Measurements from ENCODE around the gene AREG. TPM values are rescaled to one million over a fixed set of nuclear protein-coding genes. Genes with fewer than 3 reads are reported as not detected.

Gene AREG
- total and polyA plus RNA-seq, 5 donors from 2014 or later, result 0.43 to 9.3 (median 1.9) TPM

GRCh38 chr4:74435296-74435695 is 9.6 kb upstream of the AREG start:
- no peaks in the 10 kb centered on the region for H3K27me3 Mint-ChIP-seq
- no peak overlapping the region for H3K4me3 ChIP-seq (ENCODE audit: low read depth, low read length)
- no peak overlapping the region for H3K27ac Mint-ChIP-seq
- no peaks in the 10 kb centered on the region for H3K36me3 Mint-ChIP-seq
- H3K4me3 Mint-ChIP-seq, result no peak overlapping the region
- no peaks in the 10 kb centered on the region for H3K9me3 ChIP-seq (ENCODE audit: control insufficient read depth in 2 of 2, low read length in 2 of 2)
- no peaks in the 10 kb centered on the region for H3K36me3 ChIP-seq (ENCODE audit: control insufficient read depth, insufficient read depth, low read length)
- ATAC-seq (ENCODE audit: low read depth in 2 of 2) (no peak), DNase-seq (no peak)
- H3K27me3 ChIP-seq (ENCODE audit: control insufficient read depth, insufficient read depth, low read length), result no peaks in the 10 kb centered on the region
- no peaks in the 10 kb centered on the region for H3K4me1 Mint-ChIP-seq
- H3K4me1 ChIP-seq (ENCODE audit: control insufficient read depth, insufficient read depth, low read length, poor library complexity, severe bottlenecking), result no peaks in the 10 kb centered on the region
- H3K27ac ChIP-seq (ENCODE audit: insufficient read depth, low read length, poor library complexity, severe bottlenecking), result no peak overlapping the region
- no peaks in the 10 kb centered on the region for H3K9me3 Mint-ChIP-seq

DNA sequence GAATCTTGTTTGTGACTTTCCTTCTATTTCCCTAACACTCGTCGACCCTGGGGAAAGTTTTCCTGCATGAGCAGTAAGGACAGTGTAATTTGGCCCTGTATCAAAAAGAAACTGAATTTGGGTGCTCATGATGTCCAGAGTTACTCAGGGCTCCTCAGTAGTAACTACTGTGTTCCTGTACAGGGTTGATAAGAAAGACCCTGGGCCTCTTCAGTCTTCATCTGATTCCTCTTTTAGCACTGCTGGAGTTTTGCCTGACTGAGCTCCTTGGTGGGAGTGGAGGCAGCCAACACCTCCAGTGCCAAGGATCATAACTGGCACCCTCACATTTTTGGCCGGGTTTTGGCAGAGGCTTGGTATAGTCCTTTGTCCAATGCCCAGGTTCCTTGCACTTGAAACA is 7.1 kb upstream of the AREG start:
- H3K4me1 ChIP-seq (ENCODE audit: control insufficient read depth, insufficient read depth, low read length, poor library complexity, severe bottlenecking), result no peaks in the 10 kb centered on the region
- no peak overlapping the region for H3K4me3 Mint-ChIP-seq
- no peaks in the 10 kb centered on the region for H3K4me1 Mint-ChIP-seq
- H3K36me3 ChIP-seq (ENCODE audit: control insufficient read depth, insufficient read depth, low read length), result no peaks in the 10 kb centered on the region
- no peak overlapping the region for H3K27ac Mint-ChIP-seq
- no peak overlapping the region for H3K4me3 ChIP-seq (ENCODE audit: low read depth, low read length)
- no peaks in the 10 kb centered on the region for H3K36me3 Mint-ChIP-seq
- no peak for DNase-seq
- no peaks in the 10 kb centered on the region for H3K9me3 Mint-ChIP-seq
- no peaks in the 10 kb centered on the region for H3K9me3 ChIP-seq (ENCODE audit: control insufficient read depth in 2 of 2, low read length in 2 of 2)
- H3K27ac ChIP-seq (ENCODE audit: insufficient read depth, low read length, poor library complexity, severe bottlenecking), result no peak overlapping the region
- no peak for ATAC-seq (ENCODE audit: low read depth in 2 of 2)
- no peaks in the 10 kb centered on the region for H3K27me3 Mint-ChIP-seq
- H3K27me3 ChIP-seq (ENCODE audit: control insufficient read depth, insufficient read depth, low read length), result no peaks in the 10 kb centered on the region

DNA sequence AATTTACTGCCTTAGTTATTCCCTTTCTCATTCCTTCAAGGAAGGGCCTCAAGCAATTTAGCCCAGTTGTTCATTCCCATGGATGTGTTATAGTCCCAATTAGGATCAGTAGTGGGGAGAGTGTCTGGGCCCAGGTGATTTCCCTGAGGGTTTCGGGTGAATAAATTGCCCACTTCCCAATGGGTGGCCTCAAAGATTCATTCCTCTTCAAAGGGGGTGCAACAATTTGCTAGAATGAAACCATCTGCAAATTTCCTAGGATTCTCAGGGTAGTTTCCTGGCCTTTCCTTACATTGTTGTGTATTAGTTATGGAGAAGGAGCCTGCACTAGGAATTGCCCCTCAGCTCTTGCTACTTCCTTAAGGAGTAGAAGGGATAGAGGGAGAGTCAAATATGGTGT is 6.3 kb upstream of the AREG start:
- H3K9me3 ChIP-seq (ENCODE audit: control insufficient read depth in 2 of 2, low read length in 2 of 2), result no peaks in the 10 kb centered on the region
- H3K4me3 Mint-ChIP-seq, result no peak overlapping the region
- no peaks in the 10 kb centered on the region for H3K27me3 Mint-ChIP-seq
- no peaks in the 10 kb centered on the region for H3K27me3 ChIP-seq (ENCODE audit: control insufficient read depth, insufficient read depth, low read length)
- H3K4me3 ChIP-seq (ENCODE audit: low read depth, low read length), result no peak overlapping the region
- no peaks in the 10 kb centered on the region for H3K36me3 ChIP-seq (ENCODE audit: control insufficient read depth, insufficient read depth, low read length)
- H3K27ac ChIP-seq (ENCODE audit: insufficient read depth, low read length, poor library complexity, severe bottlenecking), result no peak overlapping the region
- no peaks in the 10 kb centered on the region for H3K9me3 Mint-ChIP-seq
- DNase-seq (no peak), ATAC-seq (ENCODE audit: low read depth in 2 of 2) (no peak)
- no peaks in the 10 kb centered on the region for H3K4me1 Mint-ChIP-seq
- no peak overlapping the region for H3K27ac Mint-ChIP-seq
- H3K36me3 Mint-ChIP-seq, result no peaks in the 10 kb centered on the region
- no peaks in the 10 kb centered on the region for H3K4me1 ChIP-seq (ENCODE audit: control insufficient read depth, insufficient read depth, low read length, poor library complexity, severe bottlenecking)

DNA sequence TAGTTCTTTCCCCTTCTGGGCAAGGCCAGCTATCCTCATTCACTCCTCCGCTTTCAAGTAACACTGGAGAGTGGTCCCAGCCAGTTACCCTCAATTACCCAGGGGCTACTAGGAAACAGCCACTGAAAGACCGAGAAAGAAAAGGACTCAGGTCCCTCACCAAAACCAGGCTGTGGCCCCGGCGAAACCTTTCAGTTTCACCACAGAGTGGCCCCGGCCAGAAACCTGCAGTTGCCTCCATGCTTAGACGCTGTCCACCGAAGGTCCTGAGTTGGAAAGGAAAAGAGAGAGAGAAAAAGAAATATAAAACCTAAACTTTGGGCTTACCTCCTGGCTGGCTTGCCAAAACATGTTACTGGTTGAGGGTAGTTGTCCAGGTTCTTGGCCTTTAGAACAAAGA is 5.0 kb upstream of the AREG start:
- Mint-ChIP-seq H3K9me3 (no peaks in the 10 kb centered on the region), H3K36me3 (no peaks in the 10 kb centered on the region), H3K4me3 (peak overlapping the region in 1 of 4 donors; percentile 82), H3K4me1 (peaks cover 0 to 7% (median 3%) of the 10 kb centered on the region in 4 donors), H3K27me3 (peaks cover 5% of the 10 kb centered on the region), H3K27ac (no peak overlapping the region)
- Histone ChIP-seq H3K4me3 (ENCODE audit: low read depth, low read length) (no peak overlapping the region), H3K27me3 (ENCODE audit: control insufficient read depth, insufficient read depth, low read length) (no peaks in the 10 kb centered on the region), H3K36me3 (ENCODE audit: control insufficient read depth, insufficient read depth, low read length) (no peaks in the 10 kb centered on the region), H3K9me3 (ENCODE audit: control insufficient read depth in 2 of 2, low read length in 2 of 2) (no peaks in the 10 kb centered on the region), H3K27ac (ENCODE audit: insufficient read depth, low read length, poor library complexity, severe bottlenecking) (no peak overlapping the region), H3K4me1 (ENCODE audit: control insufficient read depth, insufficient read depth, low read length, poor library complexity, severe bottlenecking) (peaks cover 6% of the 10 kb centered on the region)
- DNase-seq (no peak), ATAC-seq (ENCODE audit: low read depth in 2 of 2) (no peak)

DNA sequence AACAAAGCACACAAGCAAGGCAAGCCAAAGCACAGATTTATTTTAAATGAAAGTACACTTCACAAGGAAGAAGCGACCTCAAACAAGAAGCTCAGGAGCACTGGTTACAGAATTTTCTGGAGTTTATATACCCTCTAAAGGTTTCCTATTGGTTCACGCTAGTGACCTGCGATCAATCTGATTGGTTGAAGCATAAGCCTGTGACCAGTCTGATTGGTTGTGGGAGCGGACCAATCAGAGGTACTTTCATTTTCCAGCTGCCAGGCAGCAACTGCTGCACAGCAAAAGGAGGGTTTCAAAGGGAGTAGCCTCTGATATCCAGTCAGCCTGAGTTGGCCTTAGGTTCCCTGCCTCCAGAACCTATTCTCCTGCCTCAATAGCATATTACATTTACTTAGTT is 4.6 kb upstream of the AREG start:
- Histone ChIP-seq H3K4me3 (ENCODE audit: low read depth, low read length) (no peak overlapping the region), H3K36me3 (ENCODE audit: control insufficient read depth, insufficient read depth, low read length) (no peaks in the 10 kb centered on the region), H3K27ac (ENCODE audit: insufficient read depth, low read length, poor library complexity, severe bottlenecking) (no peak overlapping the region), H3K27me3 (ENCODE audit: control insufficient read depth, insufficient read depth, low read length) (no peaks in the 10 kb centered on the region), H3K4me1 (ENCODE audit: control insufficient read depth, insufficient read depth, low read length, poor library complexity, severe bottlenecking) (peaks cover 10% of the 10 kb centered on the region), H3K9me3 (ENCODE audit: control insufficient read depth in 2 of 2, low read length in 2 of 2) (no peaks in the 10 kb centered on the region)
- Mint-ChIP-seq H3K4me1 (peaks cover 0 to 10% (median 5%) of the 10 kb centered on the region in 4 donors), H3K27ac (no peak overlapping the region), H3K27me3 (peaks cover 7% of the 10 kb centered on the region), H3K9me3 (no peaks in the 10 kb centered on the region), H3K36me3 (no peaks in the 10 kb centered on the region), H3K4me3 (peak overlapping the region in 1 of 4 donors; percentile 82)
- DNase-seq (no peak), ATAC-seq (ENCODE audit: low read depth in 2 of 2) (no peak)

GRCh38 chr4:74441744-74442143 is 3.2 kb upstream of the AREG start:
- peaks cover 0 to 13% (median 6%) of the 10 kb centered on the region in 4 donors for H3K4me1 Mint-ChIP-seq
- DNase-seq, result no peak

GRCh38 chr4:74446193-74446868 is 1.4 kb downstream of the AREG start:
- DNase-seq (no peak), ATAC-seq (ENCODE audit: low read depth in 2 of 2) (no peak)
- no peak overlapping the region for H3K27ac Mint-ChIP-seq
- H3K4me1 Mint-ChIP-seq, result peaks cover 0 to 13% (median 6%) of the 10 kb centered on the region in 4 donors
- peak overlapping the region in 2 of 4 donors; percentile 36 to 38 for H3K4me3 Mint-ChIP-seq
- H3K4me1 ChIP-seq (ENCODE audit: control insufficient read depth, insufficient read depth, low read length, poor library complexity, severe bottlenecking), result peaks cover 14% of the 10 kb centered on the region
- H3K4me3 ChIP-seq (ENCODE audit: low read depth, low read length), result no peak overlapping the region
- H3K9me3 ChIP-seq (ENCODE audit: control insufficient read depth in 2 of 2, low read length in 2 of 2), result no peaks in the 10 kb centered on the region
- H3K36me3 Mint-ChIP-seq, result no peaks in the 10 kb centered on the region
- peaks cover 28% of the 10 kb centered on the region for H3K27me3 Mint-ChIP-seq
- no peaks in the 10 kb centered on the region for H3K9me3 Mint-ChIP-seq
- H3K27me3 ChIP-seq (ENCODE audit: control insufficient read depth, insufficient read depth, low read length), result peaks cover 5% of the 10 kb centered on the region
- no peaks in the 10 kb centered on the region for H3K36me3 ChIP-seq (ENCODE audit: control insufficient read depth, insufficient read depth, low read length)
- no peak overlapping the region for H3K27ac ChIP-seq (ENCODE audit: insufficient read depth, low read length, poor library complexity, severe bottlenecking)

More at GRCh38 chr4:74441744-74442143, 3.2 kb upstream of the AREG start:
- ATAC-seq (ENCODE audit: low read depth in 2 of 2), result no peak
- Histone ChIP-seq H3K27me3 (ENCODE audit: control insufficient read depth, insufficient read depth, low read length) (peaks cover 5% of the 10 kb centered on the region), H3K4me1 (ENCODE audit: control insufficient read depth, insufficient read depth, low read length, poor library complexity, severe bottlenecking) (peaks cover 14% of the 10 kb centered on the region), H3K4me3 (ENCODE audit: low read depth, low read length) (no peak overlapping the region), H3K9me3 (ENCODE audit: control insufficient read depth in 2 of 2, low read length in 2 of 2) (no peaks in the 10 kb centered on the region), H3K27ac (ENCODE audit: insufficient read depth, low read length, poor library complexity, severe bottlenecking) (no peak overlapping the region), H3K36me3 (ENCODE audit: control insufficient read depth, insufficient read depth, low read length) (no peaks in the 10 kb centered on the region)
- no peaks in the 10 kb centered on the region for H3K9me3 Mint-ChIP-seq
- H3K36me3 Mint-ChIP-seq, result no peaks in the 10 kb centered on the region
- no peak overlapping the region for H3K27ac Mint-ChIP-seq
- peaks cover 17% of the 10 kb centered on the region for H3K27me3 Mint-ChIP-seq
- no peak overlapping the region for H3K4me3 Mint-ChIP-seq

- Mint-ChIP-seq H3K27me3 (peaks cover 28% of the 10 kb centered on the region), H3K4me1 (peaks cover 0 to 13% (median 6%) of the 10 kb centered on the region in 4 donors), H3K27ac (no peak overlapping the region), H3K4me3 (peak overlapping the region in 1 of 4 donors; percentile 38), H3K9me3 (no peaks in the 10 kb centered on the region), H3K36me3 (no peaks in the 10 kb centered on the region)
- no peak overlapping the region for H3K27ac ChIP-seq (ENCODE audit: insufficient read depth, low read length, poor library complexity, severe bottlenecking)
- H3K36me3 ChIP-seq (ENCODE audit: control insufficient read depth, insufficient read depth, low read length), result no peaks in the 10 kb centered on the region
- H3K4me1 ChIP-seq (ENCODE audit: control insufficient read depth, insufficient read depth, low read length, poor library complexity, severe bottlenecking), result peaks cover 14% of the 10 kb centered on the region
- H3K27me3 ChIP-seq (ENCODE audit: control insufficient read depth, insufficient read depth, low read length), result peaks cover 5% of the 10 kb centered on the region
- H3K9me3 ChIP-seq (ENCODE audit: control insufficient read depth in 2 of 2, low read length in 2 of 2), result no peaks in the 10 kb centered on the region
- H3K4me3 ChIP-seq (ENCODE audit: low read depth, low read length), result no peak overlapping the region
- DNase-seq, result no peak
- ATAC-seq (ENCODE audit: low read depth in 2 of 2), result no peak
These were observed 2.0 kb downstream of the AREG start for GRCh38 chr4:74446896-74447295.

Measured in CD4-positive, CD25-positive, alpha-beta regulatory T cell (primary cell).